GM23248 (cell line): ENCODE results near the gene LAMB3. TPM values are rescaled to one million over a fixed set of nuclear protein-coding genes. Genes with fewer than 3 reads are reported as not detected.
A peak's percentile ranks its signal among the peaks of the same experiment; 100 is the strongest.

ENCODE experiments used
- DNase-seq: peaks from one replicate; pipeline ENCODE4 v3.0.0-alpha.2; 2015
- H2AFZ ChIP-seq: fragments of 200-600 bp; sonication (generic); 2 replicates; pipeline ENCODE4 v1.6.1; 2016; ENCODE audit warnings: antibody characterized with exemption
- H3F3A ChIP-seq: fragments of 200-600 bp; sonication (generic); 2 replicates; pipeline ENCODE4 v1.6.1; 2016; ENCODE audit warnings: mild to moderate bottlenecking, antibody characterized with exemption, mixed run types; ENCODE audit not compliant: insufficient read depth
- H3K27ac ChIP-seq: fragments of 200-600 bp; sonication (generic); 2 replicates; pipeline ENCODE4 v1.5.1; 2016; ENCODE audit warnings: mild to moderate bottlenecking
- H3K27me3 ChIP-seq: fragments of 200-600 bp; sonication (generic); replicated peaks from 2 replicates; pipeline ENCODE4 v1.6.1; 2016; ENCODE audit warnings: mild to moderate bottlenecking; ENCODE audit not compliant: insufficient read depth
- H3K36me3 ChIP-seq: fragments of 200-600 bp; sonication (generic); 2 replicates; pipeline ENCODE4 v1.6.1; 2016; ENCODE audit warnings: low read depth, mild to moderate bottlenecking
- H3K4me1 ChIP-seq: fragments of 200-600 bp; sonication (generic); 2 replicates; pipeline ENCODE4 v1.6.1; 2016; ENCODE audit warnings: mild to moderate bottlenecking; ENCODE audit not compliant: insufficient read depth
- H3K4me2 ChIP-seq: fragments of 200-600 bp; sonication (generic); one replicate; pipeline ENCODE4 v1.6.1; 2016; ENCODE audit warnings: mild to moderate bottlenecking; ENCODE audit not compliant: unreplicated experiment
- H3K4me3 ChIP-seq: fragments of 200-600 bp; sonication (generic); 2 replicates; pipeline ENCODE4 v1.5.1; 2016; ENCODE audit warnings: mild to moderate bottlenecking
- H3K79me2 ChIP-seq: fragments of 200-600 bp; sonication (generic); 2 replicates; pipeline ENCODE4 v1.6.1; 2016; ENCODE audit warnings: mild to moderate bottlenecking; ENCODE audit not compliant: insufficient read depth
- H3K9ac ChIP-seq: fragments of 200-600 bp; sonication (generic); 2 replicates; pipeline ENCODE4 v1.6.1; 2016; ENCODE audit warnings: mild to moderate bottlenecking
- H3K9me2 ChIP-seq: fragments of 200-600 bp; sonication (generic); 2 replicates; pipeline ENCODE4 v1.6.1; 2016; ENCODE audit warnings: mixed run types, mild to moderate bottlenecking, moderate library complexity; ENCODE audit not compliant: insufficient read depth
- H3K9me3 ChIP-seq: fragments of 200-600 bp; sonication (generic); one replicate; pipeline ENCODE4 v1.6.1; 2017; ENCODE audit warnings: low read depth
- H4K20me1 ChIP-seq: fragments of 200-600 bp; sonication (generic); 2 replicates; pipeline ENCODE4 v1.6.0; 2016; ENCODE audit not compliant: insufficient read depth
- EZH2 ChIP-seq: fragments of 200-600 bp; sonication (generic); IDR thresholded peaks from 2 replicates; pipeline ENCODE4 v1.6.1; 2018; ENCODE audit warnings: antibody characterized with exemption, mild to moderate bottlenecking; ENCODE audit not compliant: insufficient read depth, poor library complexity, severe bottlenecking
- EZH2phosphoT487 ChIP-seq: fragments of 200-600 bp; sonication (generic); IDR thresholded peaks from 2 replicates; pipeline ENCODE4 v1.6.1; 2018; ENCODE audit warnings: antibody characterized with exemption, moderate library complexity, mild to moderate bottlenecking, low read depth; ENCODE audit not compliant: insufficient read depth
- WGBS, 2 experiments: methylation state at CpG; one replicate each; pipeline ENCODE4 v1.1.6; 2015 to 2017; ENCODE audit warnings: low lambda C conversion rate in 2 of 2, low coverage in 1 of 2; ENCODE audit errors: missing lambda C conversion rate in 2 of 2; 5-methylcytosine and 5-hydroxymethylcytosine counted together
- in situ Hi-C: fragments of 300-500 bp; cut with MboI; formaldehyde crosslinking; loops from 2 replicates; pipeline ENCODE4 v1.15.0; 2020
- polyA plus RNA-seq: library from polyadenylated mRNA; unstranded; fragments of >200 nt; fragmentation: Nextera tagmentation; extraction: Ambion mirVana; gene quantifications from 2 replicates; pipeline ENCODE4 v1.2.1, GENCODE V29; 2016
- total RNA-seq: library from RNA; depleted of rRNA; stranded (reverse); fragments of >200 nt; shearing (Covaris generic); gene quantifications from 2 replicates; pipeline ENCODE4 v1.2.3, GENCODE V29; 2014

The LAMB3 gene
- total and polyA plus RNA-seq, 2 experiments from 2014 or later = 3.0 to 6.8 TPM

DNA sequence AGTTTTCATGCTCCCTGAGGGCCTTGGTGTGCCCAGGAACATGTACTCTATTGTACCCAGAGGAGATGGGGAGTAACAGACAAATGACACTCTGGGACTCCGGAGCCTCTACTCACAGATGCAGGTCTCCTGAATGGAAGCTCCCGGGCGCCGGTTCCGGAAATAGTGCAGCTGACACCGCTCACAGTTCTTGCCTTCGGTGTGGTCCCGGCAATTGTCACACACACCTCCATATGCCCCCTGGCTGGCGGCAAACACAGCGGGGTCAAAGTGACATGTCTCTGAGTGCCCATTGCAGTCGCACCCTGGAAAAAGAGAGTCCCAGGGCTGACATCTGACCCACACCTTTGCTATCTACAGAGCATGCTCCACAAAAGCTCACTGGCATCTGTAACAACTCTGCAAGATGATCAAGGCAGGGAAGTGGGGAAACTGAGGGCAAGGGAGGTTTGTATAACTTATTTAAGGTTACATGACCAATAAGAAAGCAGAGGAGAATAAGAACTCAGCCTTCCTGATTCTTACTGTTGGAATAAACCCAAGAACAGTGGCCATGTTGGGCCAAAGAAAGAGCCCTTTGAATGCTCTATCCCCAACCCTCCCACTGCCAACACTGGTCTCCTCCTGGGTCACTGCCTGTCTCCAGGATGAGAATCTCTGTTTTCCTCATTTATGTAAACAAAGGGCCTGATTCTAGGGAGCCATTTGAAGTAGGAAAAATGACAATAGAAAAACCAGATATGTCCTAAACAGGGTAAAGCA lies 22.4 kb downstream of the LAMB3 start:
- Histone ChIP-seq H3K9me3 (no peaks in the 10 kb centered on the region), H3K79me2 (no peaks in the 10 kb centered on the region), H4K20me1 (no peaks in the 10 kb centered on the region), H3K4me2 (no peak overlapping the region), H3K27ac (no peak overlapping the region), H3K9me2 (no peaks in the 10 kb centered on the region), H3K4me1 (0 out of 2 replicates have a peak, but pooled peaks cover 12% of the 10 kb centered on the region), H3K9ac (no peak overlapping the region), H3K36me3 (no peaks in the 10 kb centered on the region), H3K27me3 (no peaks in the 10 kb centered on the region; the same call in 1 of the 2 replicates), H2AFZ (no peak overlapping the region), H3F3A (no peaks in the 10 kb centered on the region; the same call in 1 of the 2 replicates), H3K4me3 (no peak overlapping the region)
- DNase-seq = no peak
- TF ChIP-seq EZH2 = no peak
- in situ Hi-C loops = no loop called here
- 89 to 95% methylated on average over 10 to 11 of the region's 11 CpGs for WGBS, 2 experiments

GRCh38 chr1:209628618-209629299 lies 23.5 kb downstream of the LAMB3 start:
- H3K9me2 ChIP-seq = no peaks in the 10 kb centered on the region
- TF ChIP-seq EZH2 = no peak
- TF ChIP-seq EZH2phosphoT487 = no peak
- in situ Hi-C loops = no loop called here

GRCh38 chr1:209627732-209628196 lies 24.5 kb downstream of the LAMB3 start:
- H3K4me1 ChIP-seq = no peaks in the 10 kb centered on the region
- H3K79me2 ChIP-seq = no peaks in the 10 kb centered on the region
- no peaks in the 10 kb centered on the region; the same call in 1 of the 2 replicates for H3K27me3 ChIP-seq
- TF ChIP-seq EZH2 (no peak), EZH2phosphoT487 (no peak)
- no peaks in the 10 kb centered on the region; the same call in 1 of the 2 replicates for H3F3A ChIP-seq
- no peak overlapping the region for H3K4me3 ChIP-seq
- H4K20me1 ChIP-seq = no peaks in the 10 kb centered on the region
- H2AFZ ChIP-seq = no peak overlapping the region
- no peak overlapping the region for H3K9ac ChIP-seq
- H3K36me3 ChIP-seq = no peaks in the 10 kb centered on the region
- WGBS, 2 experiments = 44 to 45% methylated on average over 16 of the region's 16 CpGs
- no peak overlapping the region for H3K4me2 ChIP-seq
- in situ Hi-C loops = no loop called here
- H3K9me2 ChIP-seq = no peaks in the 10 kb centered on the region
- no peak overlapping the region for H3K27ac ChIP-seq
- H3K9me3 ChIP-seq = no peaks in the 10 kb centered on the region
- peak; percentile 75 for DNase-seq

More at GRCh38 chr1:209628618-209629299, 23.5 kb downstream of the LAMB3 start:
- Histone ChIP-seq H3K4me2 (no peak overlapping the region), H3K36me3 (no peaks in the 10 kb centered on the region), H3K27me3 (no peaks in the 10 kb centered on the region; the same call in 1 of the 2 replicates), H3F3A (no peaks in the 10 kb centered on the region; the same call in 1 of the 2 replicates), H3K4me3 (no peak overlapping the region), H3K79me2 (no peaks in the 10 kb centered on the region), H3K4me1 (0 out of 2 replicates have a peak, but pooled peaks cover 9% of the 10 kb centered on the region), H3K9ac (no peak overlapping the region), H2AFZ (no peak overlapping the region), H4K20me1 (no peaks in the 10 kb centered on the region), H3K27ac (no peak overlapping the region), H3K9me3 (no peaks in the 10 kb centered on the region)
- 70 to 72% methylated on average over 7 of the region's 7 CpGs for WGBS, 2 experiments
- DNase-seq = no peak

GRCh38 chr1:209627027-209627731 lies 25.0 kb downstream of the LAMB3 start:
- H2AFZ ChIP-seq = no peak overlapping the region
- no peak overlapping the region for H3K4me3 ChIP-seq
- H3K4me2 ChIP-seq = no peak overlapping the region
- H3K27me3 ChIP-seq = no peaks in the 10 kb centered on the region; the same call in 1 of the 2 replicates
- no peak for TF ChIP-seq EZH2phosphoT487
- TF ChIP-seq EZH2 = no peak
- no peaks in the 10 kb centered on the region for H4K20me1 ChIP-seq
- no peaks in the 10 kb centered on the region; the same call in 1 of the 2 replicates for H3F3A ChIP-seq
- H3K27ac ChIP-seq = no peak overlapping the region
- H3K9me2 ChIP-seq = no peaks in the 10 kb centered on the region
- no peak overlapping the region for H3K9ac ChIP-seq
- in situ Hi-C loops = no loop called here
- no peaks in the 10 kb centered on the region for H3K4me1 ChIP-seq
- no peaks in the 10 kb centered on the region for H3K36me3 ChIP-seq
- no peaks in the 10 kb centered on the region for H3K79me2 ChIP-seq
- 27 to 29% methylated on average over 14 to 16 of the region's 16 CpGs for WGBS, 2 experiments
- DNase-seq = no peak
- H3K9me3 ChIP-seq = no peaks in the 10 kb centered on the region
